Liver (tissue), 3 donors: ENCODE data around the gene SPTBN5.

Experiments
- ATF3 ChIP-seq: IDR thresholded peaks from 2 replicates; pipeline ENCODE4 v1.6.1; 2016; ENCODE audit warnings: antibody characterized with exemption
- FOXA1 ChIP-seq: IDR thresholded peaks from 2 replicates; pipeline ENCODE4 v1.6.1; 2016; ENCODE audit warnings: antibody characterized with exemption
- HNF4A ChIP-seq, 2 donors: conservative IDR thresholded peaks; 2 replicates each; pipeline ENCODE4 v1.6.1; 2016; ENCODE audit warnings: antibody characterized with exemption in 2 of 2, mild to moderate bottlenecking in 2 of 2
- JUND ChIP-seq, 2 donors: IDR thresholded peaks; 2 replicates each; pipeline ENCODE4 v1.6.1; 2016; ENCODE audit warnings: antibody characterized with exemption in 2 of 2
- RXRA ChIP-seq, 2 donors: IDR thresholded peaks; 2 replicates each; pipeline ENCODE4 v1.6.1; 2017 to 2018; ENCODE audit warnings: antibody characterized with exemption in 2 of 2, mild to moderate bottlenecking in 1 of 2
- SP1 ChIP-seq: IDR thresholded peaks from 2 replicates; pipeline ENCODE4 v1.6.1; 2018; ENCODE audit warnings: antibody characterized with exemption, mild to moderate bottlenecking
- TAF1 ChIP-seq: conservative IDR thresholded peaks from 2 replicates; pipeline ENCODE4 v1.6.1; 2016; ENCODE audit warnings: antibody characterized with exemption, mild to moderate bottlenecking
- YY1 ChIP-seq: IDR thresholded peaks from 2 replicates; pipeline ENCODE4 v1.6.1; 2016; ENCODE audit warnings: antibody characterized with exemption, mild to moderate bottlenecking
- TF ChIP-seq, protein P1 (sequence below): fragments of 150-350 bp; IDR thresholded peaks from 2 replicates; pipeline ENCODE4 v1.5.1; 2017; ENCODE audit warnings: improper control_type of control experiment, low read depth, low read length; ENCODE audit not compliant: missing input control
- TF ChIP-seq, protein P2 (sequence below): IDR thresholded peaks from 2 replicates; pipeline ENCODE4 v1.6.1; 2016; ENCODE audit warnings: antibody characterized with exemption
- TF ChIP-seq, protein P3 (sequence below): IDR thresholded peaks from 2 replicates; pipeline ENCODE4 v1.6.1; 2016; ENCODE audit warnings: antibody characterized with exemption
- donor health status: healthy.
- donor health status: healthy.

- TF ChIP-seq, protein P1, sequence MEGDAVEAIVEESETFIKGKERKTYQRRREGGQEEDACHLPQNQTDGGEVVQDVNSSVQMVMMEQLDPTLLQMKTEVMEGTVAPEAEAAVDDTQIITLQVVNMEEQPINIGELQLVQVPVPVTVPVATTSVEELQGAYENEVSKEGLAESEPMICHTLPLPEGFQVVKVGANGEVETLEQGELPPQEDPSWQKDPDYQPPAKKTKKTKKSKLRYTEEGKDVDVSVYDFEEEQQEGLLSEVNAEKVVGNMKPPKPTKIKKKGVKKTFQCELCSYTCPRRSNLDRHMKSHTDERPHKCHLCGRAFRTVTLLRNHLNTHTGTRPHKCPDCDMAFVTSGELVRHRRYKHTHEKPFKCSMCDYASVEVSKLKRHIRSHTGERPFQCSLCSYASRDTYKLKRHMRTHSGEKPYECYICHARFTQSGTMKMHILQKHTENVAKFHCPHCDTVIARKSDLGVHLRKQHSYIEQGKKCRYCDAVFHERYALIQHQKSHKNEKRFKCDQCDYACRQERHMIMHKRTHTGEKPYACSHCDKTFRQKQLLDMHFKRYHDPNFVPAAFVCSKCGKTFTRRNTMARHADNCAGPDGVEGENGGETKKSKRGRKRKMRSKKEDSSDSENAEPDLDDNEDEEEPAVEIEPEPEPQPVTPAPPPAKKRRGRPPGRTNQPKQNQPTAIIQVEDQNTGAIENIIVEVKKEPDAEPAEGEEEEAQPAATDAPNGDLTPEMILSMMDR = no peak
- TF ChIP-seq SP1 (peak; percentile 6), TAF1 (no peak), YY1 (no peak), HNF4A (conservative IDR thresholded peaks at IDR 0.05) (no peak), ATF3 (no peak), FOXA1 (no peak), JUND (IDR thresholded peaks at IDR 0.05) (no peak), RXRA (IDR thresholded peaks at IDR 0.05) (no peak)
- TF ChIP-seq, protein P2, sequence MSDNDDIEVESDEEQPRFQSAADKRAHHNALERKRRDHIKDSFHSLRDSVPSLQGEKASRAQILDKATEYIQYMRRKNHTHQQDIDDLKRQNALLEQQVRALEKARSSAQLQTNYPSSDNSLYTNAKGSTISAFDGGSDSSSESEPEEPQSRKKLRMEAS = no peak
- TF ChIP-seq, protein P3, sequence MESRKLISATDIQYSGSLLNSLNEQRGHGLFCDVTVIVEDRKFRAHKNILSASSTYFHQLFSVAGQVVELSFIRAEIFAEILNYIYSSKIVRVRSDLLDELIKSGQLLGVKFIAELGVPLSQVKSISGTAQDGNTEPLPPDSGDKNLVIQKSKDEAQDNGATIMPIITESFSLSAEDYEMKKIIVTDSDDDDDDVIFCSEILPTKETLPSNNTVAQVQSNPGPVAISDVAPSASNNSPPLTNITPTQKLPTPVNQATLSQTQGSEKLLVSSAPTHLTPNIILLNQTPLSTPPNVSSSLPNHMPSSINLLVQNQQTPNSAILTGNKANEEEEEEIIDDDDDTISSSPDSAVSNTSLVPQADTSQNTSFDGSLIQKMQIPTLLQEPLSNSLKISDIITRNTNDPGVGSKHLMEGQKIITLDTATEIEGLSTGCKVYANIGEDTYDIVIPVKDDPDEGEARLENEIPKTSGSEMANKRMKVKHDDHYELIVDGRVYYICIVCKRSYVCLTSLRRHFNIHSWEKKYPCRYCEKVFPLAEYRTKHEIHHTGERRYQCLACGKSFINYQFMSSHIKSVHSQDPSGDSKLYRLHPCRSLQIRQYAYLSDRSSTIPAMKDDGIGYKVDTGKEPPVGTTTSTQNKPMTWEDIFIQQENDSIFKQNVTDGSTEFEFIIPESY = no peak
Measured at GRCh38 chr15:41937568-41937923, 43.7 kb upstream of the SPTBN5 start.
